ENCODE results near the gene PCYT2. TPM values are rescaled to one million over a fixed set of nuclear protein-coding genes. Genes with fewer than 3 reads are reported as not detected.

PCYT2 gene
- total RNA-seq, 1 experiment from 2014 or later, result 47.0 TPM

- no peak for DNase-seq
- Histone ChIP-seq H3K27me3 (no peaks in the 10 kb centered on the region), H3K9me3 (no peaks in the 10 kb centered on the region; the same call in 1 of the 2 replicates), H3K36me3 (peaks cover 36% of the 10 kb centered on the region), H3K4me3 (peak overlapping the region; percentile 64)
Observed at GRCh38 chr17:81910840-81911276, 341 bp downstream of the PCYT2 start.

GRCh38 chr17:81909966-81910839 is 996 bp downstream of the PCYT2 start:
- DNase-seq, result no peak
- Histone ChIP-seq H3K4me3 (peak overlapping the region; percentile 64), H3K27me3 (no peaks in the 10 kb centered on the region), H3K36me3 (peaks cover 29% of the 10 kb centered on the region), H3K9me3 (no peaks in the 10 kb centered on the region; the same call in 1 of the 2 replicates)

GRCh38 chr17:81909231-81909630 is 2.0 kb downstream of the PCYT2 start:
- no peak for DNase-seq
- H3K9me3 ChIP-seq, result no peaks in the 10 kb centered on the region; the same call in 1 of the 2 replicates
- H3K27me3 ChIP-seq, result no peaks in the 10 kb centered on the region
- H3K4me3 ChIP-seq, result no peak overlapping the region
- peaks cover 21% of the 10 kb centered on the region for H3K36me3 ChIP-seq

- no peak for DNase-seq
- H3K9me3 ChIP-seq, result no peaks in the 10 kb centered on the region; the same call in 1 of the 2 replicates
- no peak overlapping the region for H3K4me3 ChIP-seq
- peaks cover 17% of the 10 kb centered on the region for H3K36me3 ChIP-seq
- no peaks in the 10 kb centered on the region for H3K27me3 ChIP-seq
Observed at GRCh38 chr17:81908793-81909192, 2.4 kb downstream of the PCYT2 start.

- Histone ChIP-seq H3K9me3 (no peaks in the 10 kb centered on the region; the same call in 1 of the 2 replicates), H3K4me3 (no peak overlapping the region), H3K27me3 (no peaks in the 10 kb centered on the region), H3K36me3 (peaks cover 9% of the 10 kb centered on the region)
- no peak for DNase-seq
Observed at GRCh38 chr17:81907219-81908145, 3.7 kb downstream of the PCYT2 start.

GRCh38 chr17:81906476-81907218 is 4.6 kb downstream of the PCYT2 start:
- DNase-seq, result no peak
- Histone ChIP-seq H3K36me3 (peaks cover 1% of the 10 kb centered on the region), H3K27me3 (no peaks in the 10 kb centered on the region), H3K9me3 (no peaks in the 10 kb centered on the region; the same call in 1 of the 2 replicates), H3K4me3 (no peak overlapping the region)

- no peak for DNase-seq
Observed at GRCh38 chr17:81905993-81906392, 5.2 kb downstream of the PCYT2 start.

GRCh38 chr17:81905424-81905875 is 5.7 kb downstream of the PCYT2 start:
- Histone ChIP-seq H3K4me3 (no peak overlapping the region), H3K36me3 (peaks cover 9% of the 10 kb centered on the region)
- DNase-seq, result no peak

More at GRCh38 chr17:81905993-81906392, 5.2 kb downstream of the PCYT2 start:
- H3K36me3 ChIP-seq, result peaks cover 4% of the 10 kb centered on the region
- H3K27me3 ChIP-seq, result no peaks in the 10 kb centered on the region
- no peaks in the 10 kb centered on the region; the same call in 1 of the 2 replicates for H3K9me3 ChIP-seq
- no peak overlapping the region for H3K4me3 ChIP-seq

GRCh38 chr17:81904600-81905423 is 6.4 kb downstream of the PCYT2 start:
- DNase-seq, result no peak
- Histone ChIP-seq H3K36me3 (peaks cover 16% of the 10 kb centered on the region), H3K4me3 (no peak overlapping the region), H3K27me3 (no peaks in the 10 kb centered on the region), H3K9me3 (no peaks in the 10 kb centered on the region)

More at GRCh38 chr17:81905424-81905875, 5.7 kb downstream of the PCYT2 start:
- Histone ChIP-seq H3K9me3 (no peaks in the 10 kb centered on the region; the same call in 1 of the 2 replicates), H3K27me3 (no peaks in the 10 kb centered on the region)

- H3K36me3 ChIP-seq, result peaks cover 23% of the 10 kb centered on the region
- no peak overlapping the region for H3K4me3 ChIP-seq
- H3K27me3 ChIP-seq, result no peaks in the 10 kb centered on the region
- no peaks in the 10 kb centered on the region for H3K9me3 ChIP-seq
- DNase-seq, result no peak
Observed at GRCh38 chr17:81903896-81904599, 7.2 kb downstream of the PCYT2 start.

- Histone ChIP-seq H3K27me3 (no peaks in the 10 kb centered on the region), H3K9me3 (no peaks in the 10 kb centered on the region), H3K36me3 (peaks cover 26% of the 10 kb centered on the region), H3K4me3 (no peak overlapping the region)
- no peak for DNase-seq
Observed at GRCh38 chr17:81903415-81903831, 7.8 kb downstream of the PCYT2 start.

GRCh38 chr17:81902653-81903414 is 8.4 kb downstream of the PCYT2 start:
- H3K36me3 ChIP-seq, result peaks cover 26% of the 10 kb centered on the region
- no peaks in the 10 kb centered on the region for H3K27me3 ChIP-seq
- DNase-seq, result no peak
- H3K4me3 ChIP-seq, result no peak overlapping the region
- H3K9me3 ChIP-seq, result no peaks in the 10 kb centered on the region

- H3K9me3 ChIP-seq, result no peaks in the 10 kb centered on the region
- DNase-seq, result no peak
- no peaks in the 10 kb centered on the region for H3K27me3 ChIP-seq
- no peak within 1 kb of the TSS for H3K4me3 ChIP-seq
- peaks cover 30% of the 10 kb centered on the region for H3K36me3 ChIP-seq
Observed at GRCh38 chr17:81902023-81902652, 9.1 kb downstream of the PCYT2 start, which contains the start of gene NPB. Gene NPB (plus strand): TSS chr17:81902238. CDS start chr17:81902278, 40 bp downstream.

Data from MG63 (cell line).